Bone marrow (tissue), 2 donors: Measurements from ENCODE around the gene ISCU.
A peak's percentile ranks its signal among the peaks of the same experiment; 100 is the strongest.

ENCODE experiments used
- DNase-seq, 2 donors: peaks; one replicate each; lab custom pipeline; 2025; lab: John Stamatoyannopoulos, UW

Gene ISCU

DNA sequence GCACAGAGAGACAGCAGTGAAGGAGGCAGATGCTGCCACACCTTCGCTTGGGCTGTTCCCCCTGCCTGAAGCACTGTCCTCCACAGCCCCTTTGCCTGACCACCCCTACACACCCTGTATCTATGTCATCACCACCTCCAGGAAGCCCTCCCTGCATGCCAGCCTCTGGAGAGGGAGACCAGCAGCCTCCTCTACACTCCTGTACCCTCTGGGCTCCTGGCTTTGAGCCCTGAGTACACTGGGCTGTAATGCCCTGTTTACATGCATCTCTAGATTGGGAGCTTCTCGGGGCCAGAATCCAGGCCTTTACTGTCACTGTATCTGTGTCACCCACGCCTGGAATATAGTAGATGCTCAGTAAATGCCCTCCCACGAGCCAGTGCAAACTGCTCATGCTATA lies 41.3 kb downstream of the ISCU start:
- no peak for DNase-seq

GRCh38 chr12:108604208-108604941 lies 42.0 kb downstream of the ISCU start:
- no peak for DNase-seq

GRCh38 chr12:108605000-108605689 lies 42.7 kb downstream of the ISCU start:
- DNase-seq: no peak

- no peak for DNase-seq
Measured at GRCh38 chr12:108605690-108606406, 43.5 kb downstream of the ISCU start.

- DNase-seq: no peak
Measured at GRCh38 chr12:108606492-108606891, 44.1 kb downstream of the ISCU start.

DNA sequence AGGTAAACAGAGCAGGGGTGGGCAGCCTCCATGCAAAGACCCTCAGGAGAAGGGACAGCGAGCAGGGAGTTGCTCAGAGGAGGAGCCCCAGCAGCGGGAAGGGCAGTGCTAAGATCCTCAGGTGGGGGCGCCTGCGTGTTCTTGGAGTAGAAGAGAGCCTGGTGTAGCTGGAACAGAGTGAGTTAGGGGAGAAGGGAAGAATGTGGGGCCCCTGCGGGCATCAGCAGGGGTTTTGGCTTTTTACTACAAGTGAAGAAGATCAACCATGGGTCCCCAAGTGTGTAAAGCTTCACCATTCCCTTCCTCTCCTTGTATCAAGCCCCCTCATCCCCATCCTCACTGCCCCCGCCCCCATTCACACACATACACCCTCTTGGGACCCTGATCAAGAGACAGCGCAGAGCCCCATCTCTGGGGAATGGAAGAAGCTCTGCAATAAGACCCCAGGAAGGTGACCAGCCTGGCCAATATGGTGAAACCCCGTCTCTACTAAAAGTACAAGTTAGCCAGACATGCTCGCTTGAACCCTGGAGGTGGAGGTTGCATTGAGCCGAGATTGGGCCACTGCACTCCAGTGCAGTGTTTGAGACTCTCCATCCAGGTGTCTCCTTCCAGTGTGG lies 45.7 kb downstream of the ISCU start:
- no peak for DNase-seq

- DNase-seq: no peak
Measured at GRCh38 chr12:108608616-108609015, 46.2 kb downstream of the ISCU start.

DNA sequence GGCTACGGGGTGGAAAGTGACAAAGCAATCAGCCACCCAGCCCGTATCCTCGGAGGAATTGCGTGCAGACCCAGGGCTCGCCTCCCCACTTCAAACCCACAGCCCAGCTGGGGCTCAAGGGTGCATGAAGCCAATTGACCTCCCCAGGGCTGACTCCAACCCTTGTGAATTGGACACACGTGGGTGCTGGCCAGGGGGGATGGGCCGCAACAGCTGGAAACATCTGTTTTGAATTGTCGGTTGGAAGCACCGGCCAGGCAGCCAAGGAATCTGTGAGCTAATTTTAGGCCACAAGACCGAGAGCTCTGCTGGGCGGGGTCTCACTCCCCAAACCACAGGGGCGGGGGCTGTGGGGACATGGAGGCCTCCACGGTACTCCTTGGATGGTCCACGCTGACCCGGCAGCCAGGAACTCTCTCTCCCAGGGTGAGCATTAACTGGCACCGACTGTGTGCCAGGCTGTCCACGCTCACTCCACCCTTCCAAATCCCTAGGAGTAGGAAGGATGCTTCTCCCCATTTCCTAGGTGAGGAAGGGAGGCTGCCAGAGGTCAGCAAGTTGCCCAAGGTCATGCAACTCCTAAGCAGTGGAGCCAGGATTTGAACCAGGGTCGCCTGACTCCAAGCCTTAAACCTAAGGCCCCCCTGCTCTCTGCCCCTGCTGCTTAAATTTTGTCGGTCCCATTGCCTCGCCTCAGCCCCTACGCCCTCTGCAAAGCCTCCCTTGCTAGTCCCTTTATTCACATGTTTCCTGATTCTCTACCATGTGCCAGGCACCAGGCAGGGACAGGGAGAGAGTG lies 47.3 kb downstream of the ISCU start:
- DNase-seq: no peak

GRCh38 chr12:108610336-108610815 lies 48.0 kb downstream of the ISCU start:
- DNase-seq: no peak

DNA sequence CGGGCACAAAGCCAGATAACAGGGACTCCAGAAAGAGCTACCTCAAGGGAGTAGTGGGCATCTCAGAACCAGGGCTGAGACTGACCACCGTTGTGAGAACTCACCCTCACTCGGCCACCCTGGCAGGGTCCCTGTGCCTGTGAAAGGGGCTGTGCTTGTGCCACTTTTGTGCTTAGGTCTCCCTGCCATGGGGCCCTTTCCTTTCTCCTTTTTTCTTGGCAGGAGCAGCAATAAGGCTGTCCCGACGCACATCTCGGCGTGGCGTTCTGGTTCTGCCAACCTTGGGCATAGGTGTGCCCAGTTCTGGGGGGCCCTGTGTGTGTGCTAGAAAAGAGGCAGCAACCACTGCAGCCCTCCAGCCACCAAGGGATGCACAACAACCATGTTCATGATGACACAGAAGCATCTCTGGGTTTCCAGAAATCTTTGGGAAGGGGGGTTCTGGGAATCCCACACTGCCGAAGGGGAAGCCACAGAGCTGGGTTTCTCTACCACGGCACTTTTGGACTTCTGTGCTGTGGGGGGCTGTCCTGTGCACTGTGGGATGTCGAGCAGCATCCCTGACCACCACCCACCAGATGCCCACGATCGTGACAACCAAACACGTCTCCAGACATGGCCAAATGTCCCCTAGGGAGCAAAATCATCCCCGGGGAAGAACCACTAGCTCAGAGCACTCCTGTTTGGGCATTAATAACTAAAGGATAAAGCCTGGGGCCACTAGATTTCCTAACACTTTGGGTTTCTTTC lies 48.6 kb downstream of the ISCU start:
- no peak for DNase-seq

GRCh38 chr12:108611884-108612415 lies 49.6 kb downstream of the ISCU start:
- DNase-seq: peak in 1 of 2 donors; percentile 41

GRCh38 chr12:108612788-108613282 lies 50.4 kb downstream of the ISCU start:
- DNase-seq: no peak

GRCh38 chr12:108613548-108613947 lies 51.2 kb downstream of the ISCU start:
- DNase-seq: no peak

GRCh38 chr12:108614041-108614440 lies 51.6 kb downstream of the ISCU start:
- DNase-seq: no peak

- DNase-seq: no peak
Measured at GRCh38 chr12:108614639-108615038, 52.2 kb downstream of the ISCU start.

DNA sequence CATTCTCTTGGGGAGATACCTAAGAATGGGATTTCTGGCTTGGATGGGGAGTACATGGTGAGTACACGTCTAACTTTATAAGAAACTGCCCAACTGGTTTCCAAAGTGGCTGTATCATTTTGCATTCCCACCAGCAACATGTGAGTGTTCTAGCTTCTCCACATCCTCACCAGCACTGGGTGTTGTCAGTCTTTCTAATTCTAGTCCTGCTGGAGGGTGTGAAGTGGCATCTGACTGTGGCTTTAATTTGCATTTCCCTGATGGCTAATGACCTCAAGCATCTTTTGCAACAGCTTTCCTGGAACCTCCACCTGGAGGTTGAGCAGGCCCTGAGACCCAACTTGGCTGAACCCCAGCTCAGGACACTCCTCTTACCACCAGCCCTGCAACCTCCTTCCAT lies 53.5 kb downstream of the ISCU start:
- no peak for DNase-seq

- no peak for DNase-seq
Measured at GRCh38 chr12:108616359-108616758, 54.0 kb downstream of the ISCU start.

DNA sequence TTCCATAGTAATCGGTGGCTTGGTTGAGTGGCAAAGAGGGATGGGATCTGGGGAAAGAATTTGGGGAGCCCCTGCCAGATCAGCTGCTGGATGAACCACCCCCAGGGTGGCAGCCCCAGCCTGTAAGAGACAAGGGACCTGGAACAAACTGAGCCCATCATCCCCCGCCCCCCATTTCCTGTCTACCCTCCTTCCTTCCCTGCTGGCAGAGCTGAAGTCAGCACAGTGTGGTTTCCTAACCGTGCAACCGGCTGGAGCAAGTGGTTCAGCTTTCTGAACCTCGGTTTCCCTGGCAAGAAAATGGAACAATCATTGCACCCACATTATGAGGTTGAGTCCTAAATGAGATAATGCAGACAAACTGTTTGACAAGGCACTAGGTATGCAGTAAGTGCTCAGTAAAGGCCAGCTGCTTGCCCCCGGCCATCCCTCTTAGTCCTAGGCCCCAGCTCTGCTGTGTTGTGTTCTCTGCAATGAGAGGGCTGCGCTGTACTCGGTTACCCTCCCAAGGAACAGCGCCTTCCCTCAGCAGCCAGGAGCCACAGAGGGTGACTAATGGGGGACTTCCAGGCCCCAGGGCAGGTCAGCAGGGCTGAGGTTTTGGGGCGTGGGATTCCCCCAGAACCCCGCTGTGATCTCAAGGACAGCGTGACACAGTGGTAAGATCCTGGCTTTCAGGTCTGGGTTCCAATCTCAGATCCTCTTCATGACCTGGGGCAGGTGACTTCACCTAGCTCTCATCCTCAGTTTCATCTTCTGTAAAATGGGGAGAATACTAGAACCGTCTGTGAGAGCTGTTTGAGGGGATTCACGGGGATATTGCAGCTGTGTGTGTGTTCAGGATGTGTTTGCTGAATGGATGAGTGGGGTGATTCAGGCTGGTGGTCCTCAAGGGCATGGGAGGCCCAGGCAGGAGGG lies 54.8 kb downstream of the ISCU start:
- peak; percentile 20 to 76 for DNase-seq
